SJCRH30 (cell line): ENCODE measurements around the gene TTC1. TPM values are rescaled to one million over a fixed set of nuclear protein-coding genes. Genes with fewer than 3 reads are reported as not detected.

Experiments
- DNase-seq, 2 experiments: peaks; one replicate each; pipeline ENCODE4 v3.0.0-alpha.2; 2015 to 2020
- H3K27ac ChIP-seq: fragments of 250-450 bp; sonication (Bioruptor Pico); 2 replicates; pipeline ENCODE4 v1.5.1; 2020; ENCODE audit warnings: mild to moderate bottlenecking, moderate library complexity
- H3K27me3 ChIP-seq: fragments of 250-450 bp; sonication (Bioruptor Pico); 2 replicates; pipeline ENCODE4 v1.5.1; 2020; ENCODE audit warnings: mild to moderate bottlenecking, moderate library complexity
- H3K36me3 ChIP-seq: fragments of 250-450 bp; sonication (Bioruptor Pico); 2 replicates; pipeline ENCODE4 v1.5.1; 2020; ENCODE audit warnings: mild to moderate bottlenecking, moderate library complexity
- H3K4me1 ChIP-seq: fragments of 250-450 bp; sonication (Bioruptor Pico); 2 replicates; pipeline ENCODE4 v1.5.1; 2020; ENCODE audit warnings: mild to moderate bottlenecking, moderate library complexity
- H3K4me3 ChIP-seq: fragments of 250-450 bp; sonication (Bioruptor Pico); 2 replicates; pipeline ENCODE4 v1.5.1; 2020; ENCODE audit warnings: mild to moderate bottlenecking, moderate library complexity
- H3K9me3 ChIP-seq: fragments of 250-450 bp; sonication (Bioruptor Pico); replicated peaks from 2 replicates; pipeline ENCODE4 v1.5.1; 2020; ENCODE audit warnings: mild to moderate bottlenecking, moderate library complexity
- total RNA-seq: library from RNA; depleted of rRNA; stranded (reverse); fragments of >200 nt; shearing (Covaris generic); gene quantifications from 2 replicates; pipeline ENCODE4 v1.2.3, GENCODE V29; 2014

Gene TTC1
- total RNA-seq, 1 experiment from 2014 or later = 59.8 TPM

GRCh38 chr5:160020266-160020770 lies 11.4 kb downstream of the TTC1 start:
- no peak for DNase-seq
- Histone ChIP-seq H3K9me3 (no peaks in the 10 kb centered on the region), H3K27me3 (no peaks in the 10 kb centered on the region), H3K4me3 (no peak overlapping the region), H3K36me3 (peaks cover 8% of the 10 kb centered on the region), H3K4me1 (no peaks in the 10 kb centered on the region), H3K27ac (no peak overlapping the region)

DNA sequence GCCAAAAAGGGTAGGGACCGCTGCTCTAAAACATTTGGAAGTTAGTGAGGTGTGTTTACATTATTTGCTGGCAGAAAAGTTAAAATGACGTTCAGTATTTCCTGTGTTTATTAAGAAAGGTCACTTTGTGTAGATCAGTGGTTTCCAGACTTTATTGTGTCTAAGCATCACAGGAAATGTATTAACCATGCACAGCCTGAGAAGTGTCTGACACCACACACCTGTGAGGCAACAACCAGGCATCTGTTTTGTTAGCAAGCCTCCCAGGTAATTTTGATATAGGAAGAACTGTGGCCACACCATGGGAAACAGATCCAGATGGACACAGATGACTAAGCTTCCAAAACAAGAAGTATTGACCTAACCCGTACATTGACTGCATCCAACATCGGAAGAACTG lies 12.0 kb downstream of the TTC1 start:
- Histone ChIP-seq H3K4me1 (no peaks in the 10 kb centered on the region), H3K27me3 (no peaks in the 10 kb centered on the region), H3K27ac (no peak overlapping the region), H3K9me3 (no peaks in the 10 kb centered on the region), H3K4me3 (no peak overlapping the region), H3K36me3 (peaks cover 6% of the 10 kb centered on the region)
- no peak for DNase-seq

DNA sequence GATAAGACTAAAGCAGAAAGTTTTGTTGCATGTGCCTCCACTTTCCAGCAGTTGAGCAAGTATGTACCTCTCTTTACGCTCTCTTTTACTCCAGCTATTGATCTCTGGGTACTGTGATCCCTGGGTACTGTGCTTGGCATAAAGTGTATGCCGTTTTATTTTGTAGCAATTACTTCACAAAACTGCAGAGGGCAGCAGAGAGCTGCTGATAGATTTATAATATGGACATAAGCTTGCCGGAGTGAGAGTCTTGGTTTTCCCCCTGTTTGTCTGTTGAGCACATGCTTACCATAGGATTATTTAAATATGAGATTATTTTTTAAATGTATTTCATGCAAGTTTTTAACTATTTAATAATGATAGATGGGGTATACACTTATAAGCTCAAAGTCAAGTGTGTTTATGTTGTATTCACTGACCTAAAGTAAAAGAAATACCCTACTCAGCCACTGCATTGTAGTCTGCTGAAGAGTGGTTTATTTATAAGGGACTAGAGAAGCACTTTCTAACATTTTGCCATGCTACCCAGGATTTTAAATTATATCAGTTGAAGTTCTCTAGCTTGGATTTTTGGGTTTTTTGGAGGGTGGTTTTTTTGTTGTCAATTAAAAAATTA lies 13.0 kb downstream of the TTC1 start:
- peaks cover 6% of the 10 kb centered on the region; the same call in 1 of the 2 replicates for H3K36me3 ChIP-seq
- H3K27me3 ChIP-seq = no peaks in the 10 kb centered on the region
- no peaks in the 10 kb centered on the region for H3K9me3 ChIP-seq
- H3K4me3 ChIP-seq = no peak overlapping the region
- no peaks in the 10 kb centered on the region for H3K4me1 ChIP-seq
- peak; percentile 50 to 81 for DNase-seq
- H3K27ac ChIP-seq = no peak overlapping the region

- H3K36me3 ChIP-seq = peaks cover 8% of the 10 kb centered on the region; the same call in 1 of the 2 replicates
Observed at GRCh38 chr5:160023007-160023907, 14.3 kb downstream of the TTC1 start.

DNA sequence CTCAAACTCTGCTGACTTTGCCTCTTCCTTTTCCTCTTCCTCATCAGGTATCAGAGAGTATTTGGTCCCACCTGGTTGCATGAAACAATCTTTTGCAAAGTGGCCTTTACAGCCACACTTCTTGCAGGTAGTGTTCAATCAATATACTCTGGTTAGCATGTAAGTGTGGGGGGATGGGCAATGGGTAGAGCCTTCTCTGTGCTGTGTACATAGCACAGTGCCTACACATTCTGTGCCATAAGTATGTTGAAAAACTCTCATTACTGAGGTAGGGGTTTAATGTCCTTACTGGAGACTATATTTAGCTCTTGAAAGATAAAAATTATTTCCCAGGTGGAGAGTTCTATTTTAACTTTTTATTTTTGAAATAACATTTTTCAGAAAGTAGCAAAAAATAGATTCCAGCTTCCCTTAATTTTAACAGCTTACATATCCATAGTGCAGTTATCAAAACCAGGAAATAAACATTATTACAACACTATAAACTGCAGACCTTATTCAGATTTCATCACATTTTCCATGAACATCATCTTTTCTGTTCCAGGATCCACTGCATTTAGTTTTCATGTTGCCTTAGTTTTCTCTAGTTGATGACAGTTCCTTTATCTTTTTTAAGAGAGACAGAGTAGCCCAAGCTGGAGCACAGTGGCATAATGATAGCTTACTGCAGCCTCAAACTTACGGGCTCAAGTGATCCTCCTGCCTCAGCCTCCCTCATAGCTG lies 15.1 kb downstream of the TTC1 start:
- Histone ChIP-seq H3K4me3 (no peak overlapping the region), H3K36me3 (peaks cover 13% of the 10 kb centered on the region; the same call in 1 of the 2 replicates), H3K27me3 (no peaks in the 10 kb centered on the region), H3K4me1 (no peaks in the 10 kb centered on the region), H3K9me3 (no peaks in the 10 kb centered on the region), H3K27ac (no peak overlapping the region)
- no peak for DNase-seq

More at GRCh38 chr5:160023007-160023907, 14.3 kb downstream of the TTC1 start:
- no peak for DNase-seq
- no peak overlapping the region for H3K4me3 ChIP-seq
- H3K4me1 ChIP-seq = no peaks in the 10 kb centered on the region
- no peaks in the 10 kb centered on the region for H3K27me3 ChIP-seq
- H3K27ac ChIP-seq = no peak overlapping the region
- H3K9me3 ChIP-seq = no peaks in the 10 kb centered on the region

GRCh38 chr5:160029004-160029403 lies 20.1 kb downstream of the TTC1 start:
- Histone ChIP-seq H3K27ac (no peak overlapping the region), H3K4me1 (no peaks in the 10 kb centered on the region), H3K9me3 (no peaks in the 10 kb centered on the region), H3K36me3 (peaks cover 7% of the 10 kb centered on the region; the same call in 1 of the 2 replicates), H3K4me3 (no peak overlapping the region), H3K27me3 (no peaks in the 10 kb centered on the region)
- DNase-seq = no peak

DNA sequence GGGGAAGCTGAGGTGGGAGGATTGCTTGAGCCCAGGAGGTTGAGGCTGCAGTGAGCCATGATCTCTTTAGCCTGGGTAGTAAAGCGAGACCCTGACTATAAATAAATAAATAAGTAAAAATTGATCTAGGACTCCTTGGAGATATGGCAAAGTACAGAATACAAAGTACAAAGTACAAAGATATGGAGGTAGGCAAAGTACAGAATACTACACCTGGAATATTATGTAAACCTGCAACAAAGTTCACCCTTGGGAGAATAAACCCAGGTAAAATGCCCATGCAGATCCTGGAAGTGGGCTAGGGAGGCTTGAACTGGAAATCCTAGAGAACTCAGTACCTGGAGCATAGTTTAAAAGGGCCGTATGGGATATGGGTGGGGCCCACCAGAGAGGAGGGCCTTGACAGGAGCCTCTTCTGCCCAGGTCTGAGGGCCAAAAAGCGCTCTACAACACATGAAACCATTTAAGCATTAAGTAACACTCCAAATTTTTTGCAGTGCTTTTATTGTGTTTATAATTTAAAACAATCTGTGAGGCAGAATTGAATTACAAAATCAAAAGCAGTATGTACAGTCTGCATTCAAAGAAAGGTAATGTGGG lies 20.7 kb downstream of the TTC1 start:
- H3K4me3 ChIP-seq = no peak overlapping the region
- H3K36me3 ChIP-seq = peaks cover 11% of the 10 kb centered on the region; the same call in 1 of the 2 replicates
- no peaks in the 10 kb centered on the region for H3K4me1 ChIP-seq
- H3K27me3 ChIP-seq = no peaks in the 10 kb centered on the region
- no peak overlapping the region for H3K27ac ChIP-seq
- DNase-seq = no peak
- no peaks in the 10 kb centered on the region for H3K9me3 ChIP-seq

DNA sequence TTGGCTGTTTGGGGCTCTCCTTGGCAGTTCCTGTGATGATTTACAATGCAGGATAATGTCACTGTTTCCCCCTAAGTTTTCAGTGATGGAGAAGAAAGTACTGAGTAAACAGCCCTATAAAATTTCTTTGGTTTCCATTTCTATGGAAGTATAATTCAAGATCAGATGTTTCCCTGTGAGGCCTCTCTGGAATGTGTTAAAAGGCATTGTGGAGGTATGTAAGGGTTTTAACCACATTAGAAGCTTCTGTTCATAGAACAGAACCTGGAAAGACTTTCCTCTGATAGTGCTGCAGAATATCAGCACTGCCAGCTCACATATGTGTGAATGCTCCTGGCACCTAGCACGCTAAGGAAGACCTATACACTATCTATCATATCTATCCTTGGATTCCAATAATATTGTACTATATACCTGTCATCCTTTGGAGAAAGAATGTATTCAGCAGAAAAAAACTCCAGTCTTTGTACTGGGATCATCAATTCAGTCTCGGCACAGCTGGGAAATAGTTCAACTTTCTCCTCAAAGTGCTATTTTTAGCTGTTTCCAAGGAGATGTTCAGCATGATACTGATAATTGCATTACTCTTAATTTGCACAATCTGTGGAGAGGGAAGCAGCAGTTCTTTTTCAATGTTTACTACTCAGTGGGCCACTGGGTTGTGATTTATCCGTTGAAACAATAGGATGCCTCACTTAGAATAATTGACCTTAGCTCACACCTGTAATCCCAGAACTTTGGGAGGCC lies 21.9 kb downstream of the TTC1 start:
- Histone ChIP-seq H3K4me1 (no peaks in the 10 kb centered on the region), H3K36me3 (peaks cover 18% of the 10 kb centered on the region; the same call in 1 of the 2 replicates), H3K27me3 (no peaks in the 10 kb centered on the region), H3K27ac (no peak overlapping the region), H3K4me3 (no peak overlapping the region), H3K9me3 (no peaks in the 10 kb centered on the region)
- DNase-seq = no peak

DNA sequence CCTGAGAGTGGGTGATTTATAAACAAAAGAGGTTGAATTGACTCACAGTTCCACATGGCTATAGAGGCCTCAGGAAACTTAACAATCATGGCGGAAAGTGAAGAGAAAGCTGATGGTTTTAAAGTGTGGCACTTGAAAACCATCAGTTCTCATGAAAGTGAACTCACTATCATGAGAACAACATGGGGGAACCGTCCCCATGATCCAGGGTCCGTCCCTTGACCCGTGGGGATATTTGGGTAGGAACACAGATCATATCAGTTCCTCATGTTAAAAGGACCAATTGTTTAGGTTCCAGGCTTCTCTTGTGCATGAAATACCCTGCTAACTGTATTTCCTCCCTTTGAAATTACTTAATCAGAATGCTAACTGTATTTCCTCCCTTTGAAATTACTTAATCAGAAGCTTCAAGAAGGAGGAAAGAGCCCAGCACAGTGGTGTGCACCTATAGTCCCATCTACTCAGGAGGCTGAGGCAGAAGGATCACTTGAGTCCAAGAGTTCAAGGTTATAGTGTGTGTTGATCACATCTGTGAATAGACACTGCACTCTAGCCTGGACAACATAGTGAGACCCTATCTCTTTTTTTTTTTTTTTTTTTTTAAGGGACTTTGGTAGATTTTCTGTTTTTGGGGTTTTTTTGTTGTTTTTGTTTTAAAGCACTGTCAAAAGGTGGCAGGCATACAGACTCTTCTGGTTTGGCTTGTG lies 24.8 kb downstream of the TTC1 start:
- H3K4me3 ChIP-seq = no peak overlapping the region
- H3K27me3 ChIP-seq = no peaks in the 10 kb centered on the region
- DNase-seq = no peak
- H3K27ac ChIP-seq = no peak overlapping the region
- no peaks in the 10 kb centered on the region for H3K9me3 ChIP-seq
- no peaks in the 10 kb centered on the region for H3K4me1 ChIP-seq
- H3K36me3 ChIP-seq = peaks cover 24% of the 10 kb centered on the region; the same call in 1 of the 2 replicates

GRCh38 chr5:160036243-160036642 lies 27.3 kb downstream of the TTC1 start:
- no peaks in the 10 kb centered on the region for H3K9me3 ChIP-seq
- DNase-seq = no peak
- H3K4me1 ChIP-seq = no peaks in the 10 kb centered on the region
- no peaks in the 10 kb centered on the region for H3K27me3 ChIP-seq
- H3K4me3 ChIP-seq = no peak overlapping the region
- peaks cover 36% of the 10 kb centered on the region; the same call in 1 of the 2 replicates for H3K36me3 ChIP-seq
- no peak overlapping the region for H3K27ac ChIP-seq

DNA sequence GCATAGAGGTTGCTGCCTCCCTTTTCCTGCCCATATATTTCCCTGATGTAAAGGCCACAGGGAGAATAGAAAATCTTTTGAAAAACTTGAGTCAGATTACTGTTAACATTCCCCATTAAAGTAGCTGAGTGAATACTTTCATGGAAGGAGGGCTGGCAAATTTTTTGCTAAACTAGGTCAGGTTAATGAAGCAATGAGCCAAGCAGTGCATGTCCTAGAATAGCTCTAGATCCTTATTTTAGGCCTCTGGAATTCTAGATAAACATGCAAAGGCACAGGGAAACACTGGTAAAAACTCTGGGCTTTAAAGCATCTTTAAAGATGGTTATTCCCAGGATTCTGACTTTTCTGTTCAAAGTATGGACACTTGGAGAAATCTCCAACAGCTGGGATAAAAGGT lies 27.9 kb downstream of the TTC1 start:
- no peak overlapping the region for H3K4me3 ChIP-seq
- no peaks in the 10 kb centered on the region for H3K27me3 ChIP-seq
- no peaks in the 10 kb centered on the region for H3K4me1 ChIP-seq
- no peak for DNase-seq
- H3K27ac ChIP-seq = no peak overlapping the region
- peaks cover 39% of the 10 kb centered on the region; the same call in 1 of the 2 replicates for H3K36me3 ChIP-seq
- H3K9me3 ChIP-seq = no peaks in the 10 kb centered on the region

DNA sequence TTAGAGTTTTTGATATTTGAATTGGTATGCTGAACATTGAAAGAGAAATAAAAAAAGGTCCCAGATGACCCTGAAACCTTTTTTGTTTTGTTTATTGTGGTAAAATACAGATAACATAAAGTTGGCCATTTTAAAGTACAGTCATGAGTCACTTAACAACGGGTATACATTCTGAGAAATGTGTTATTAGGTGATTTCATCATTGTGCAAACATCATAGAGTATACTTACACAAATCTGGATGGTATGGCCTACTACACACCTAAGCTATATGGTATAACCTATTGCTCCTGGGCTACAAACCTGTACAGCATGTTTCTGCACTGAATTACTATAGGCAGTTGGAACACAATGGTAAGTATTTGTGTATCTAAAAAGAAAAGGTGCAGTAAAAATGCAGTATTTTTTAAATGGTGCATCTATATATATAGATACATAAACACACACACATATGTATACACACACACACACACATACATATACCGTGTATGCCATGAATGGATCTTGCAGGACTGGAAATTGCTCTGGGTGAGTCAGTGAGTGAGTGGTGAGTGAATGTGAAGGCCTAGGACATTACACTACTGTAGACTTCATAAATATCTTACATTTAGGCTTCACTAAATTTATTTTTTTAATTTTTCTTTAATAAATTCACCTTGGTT lies 31.0 kb downstream of the TTC1 start:
- Histone ChIP-seq H3K9me3 (no peaks in the 10 kb centered on the region), H3K4me1 (no peaks in the 10 kb centered on the region), H3K27ac (no peak overlapping the region), H3K4me3 (no peak overlapping the region), H3K27me3 (no peaks in the 10 kb centered on the region), H3K36me3 (peaks cover 34% of the 10 kb centered on the region; the same call in 1 of the 2 replicates)
- DNase-seq = no peak

DNA sequence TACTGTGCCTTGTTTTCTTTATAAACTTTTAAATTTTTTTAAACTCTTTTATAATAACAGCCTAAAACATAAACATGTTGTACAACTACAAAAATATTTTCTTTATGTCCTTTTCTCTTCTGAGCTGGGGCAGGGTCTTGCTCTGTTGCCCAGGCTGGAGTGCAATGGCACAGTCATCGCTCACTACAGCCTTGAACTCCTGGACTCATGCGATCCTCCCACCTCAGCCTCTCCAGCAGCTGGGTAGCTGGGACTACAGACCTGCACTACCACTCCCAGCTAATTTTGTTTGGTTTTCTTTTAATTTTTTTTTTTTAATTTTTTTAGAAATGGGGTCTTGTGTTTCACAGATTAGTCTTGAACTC lies 31.5 kb downstream of the TTC1 start:
- peaks cover 32% of the 10 kb centered on the region; the same call in 1 of the 2 replicates for H3K36me3 ChIP-seq
- no peaks in the 10 kb centered on the region for H3K9me3 ChIP-seq
- H3K4me1 ChIP-seq = no peaks in the 10 kb centered on the region
- no peak overlapping the region for H3K4me3 ChIP-seq
- no peak overlapping the region for H3K27ac ChIP-seq
- no peak for DNase-seq
- no peaks in the 10 kb centered on the region for H3K27me3 ChIP-seq
